Mesothelial cell of epicardium (in vitro differentiated cells): ENCODE data around the gene TMEM52. TPM values are rescaled to one million over a fixed set of nuclear protein-coding genes. Genes with fewer than 3 reads are reported as not detected.

Experiments used
- DNase-seq, 2 experiments: peaks; one replicate each; pipeline ENCODE4 v3.0.0; 2021; ENCODE audit warnings: low spot score in 2 of 2; ENCODE audit not compliant: unreplicated experiment in 2 of 2
- H3K27ac Mint-ChIP-seq: 2 replicates; pipeline ENCODE4 v1.8.0; 2021; ENCODE audit warnings: mixed read lengths
- H3K27me3 Mint-ChIP-seq: 2 replicates; pipeline ENCODE4 v1.8.0; 2021; ENCODE audit warnings: low read depth, mixed read lengths
- H3K36me3 Mint-ChIP-seq: 2 replicates; pipeline ENCODE4 v1.8.0; 2021; ENCODE audit warnings: mixed read lengths
- H3K4me1 Mint-ChIP-seq: 2 replicates; pipeline ENCODE4 v1.8.0; 2021; ENCODE audit warnings: mixed read lengths
- H3K4me3 Mint-ChIP-seq: 2 replicates; pipeline ENCODE4 v1.8.0; 2021; ENCODE audit warnings: mild to moderate bottlenecking, moderate library complexity, mixed read lengths
- H3K9me3 Mint-ChIP-seq: 2 replicates; pipeline ENCODE4 v1.8.0; 2021; ENCODE audit warnings: mixed read lengths
- CTCF ChIP-seq: fragments of 200-600 bp; sonication (generic); IDR thresholded peaks from one replicate; pipeline ENCODE4 v1.5.0; 2021; ENCODE audit warnings: antibody characterized with exemption; ENCODE audit not compliant: unreplicated experiment
- total RNA-seq: library from RNA; stranded (reverse); gene quantifications from 3 replicates; pipeline ENCODE4 v1.2.1, GENCODE V29; 2021

TMEM52 gene
- total RNA-seq, 1 donor from 2014 or later, result 2.8 TPM

GRCh38 chr1:1869469-1869868 lies 49.6 kb downstream of the TMEM52 start:
- no peak for TF ChIP-seq CTCF
- peaks cover 23% of the 10 kb centered on the region for H3K36me3 Mint-ChIP-seq
- no peak overlapping the region for H3K4me3 Mint-ChIP-seq
- H3K4me1 Mint-ChIP-seq, result peaks cover 2% of the 10 kb centered on the region
- no peaks in the 10 kb centered on the region for H3K27me3 Mint-ChIP-seq
- peaks cover 3% of the 10 kb centered on the region for H3K9me3 Mint-ChIP-seq
- peak overlapping the region; percentile 27 for H3K27ac Mint-ChIP-seq
- no peak for DNase-seq

Other genes starting within 250 kb of the TMEM52 start
- gene SLC35E2B, start 226.5 kb downstream of the TMEM52 start, total RNA-seq, result 112 to 119 TPM (median 113 TPM) in 3 replicates
- 47.9 to 54.2 TPM (median 52.8 TPM) in 3 replicates for gene CDK11A, start 194.9 kb downstream of the TMEM52 start, total RNA-seq
- gene NADK, start 140.8 kb downstream of the TMEM52 start, total RNA-seq, result 77.7 to 79.9 TPM (median 78.2 TPM) in 3 replicates
- 272 to 289 TPM (median 283 TPM) in 3 replicates for gene GNB1, start 28.2 kb downstream of the TMEM52 start, total RNA-seq
- gene CALML6, start 4.0 kb downstream of the TMEM52 start, total RNA-seq, result 1.6 to 2.7 TPM (median 1.9 TPM) in 3 replicates
- gene CFAP74, start 84.5 kb upstream of the TMEM52 start, total RNA-seq, result 0.16 to 0.42 TPM (median 0.18 TPM) in 3 replicates
- gene GABRD, start 100.1 kb upstream of the TMEM52 start, total RNA-seq, result 0.09 to 0.16 TPM (median 0.14 TPM) in 3 replicates
- gene PRKCZ, start 131.1 kb upstream of the TMEM52 start, total RNA-seq, result 53.0 to 55.5 TPM (median 54.5 TPM) in 3 replicates